GM23248 (cell line): Measurements from ENCODE around the gene MXRA8.

ENCODE experiments used
- EZH2 ChIP-seq: fragments of 200-600 bp; sonication (generic); IDR thresholded peaks from 2 replicates; pipeline ENCODE4 v1.6.1; 2018; ENCODE audit warnings: antibody characterized with exemption, mild to moderate bottlenecking; ENCODE audit not compliant: insufficient read depth, poor library complexity, severe bottlenecking
- EZH2phosphoT487 ChIP-seq: fragments of 200-600 bp; sonication (generic); IDR thresholded peaks from 2 replicates; pipeline ENCODE4 v1.6.1; 2018; ENCODE audit warnings: antibody characterized with exemption, moderate library complexity, mild to moderate bottlenecking, low read depth; ENCODE audit not compliant: insufficient read depth

DNA sequence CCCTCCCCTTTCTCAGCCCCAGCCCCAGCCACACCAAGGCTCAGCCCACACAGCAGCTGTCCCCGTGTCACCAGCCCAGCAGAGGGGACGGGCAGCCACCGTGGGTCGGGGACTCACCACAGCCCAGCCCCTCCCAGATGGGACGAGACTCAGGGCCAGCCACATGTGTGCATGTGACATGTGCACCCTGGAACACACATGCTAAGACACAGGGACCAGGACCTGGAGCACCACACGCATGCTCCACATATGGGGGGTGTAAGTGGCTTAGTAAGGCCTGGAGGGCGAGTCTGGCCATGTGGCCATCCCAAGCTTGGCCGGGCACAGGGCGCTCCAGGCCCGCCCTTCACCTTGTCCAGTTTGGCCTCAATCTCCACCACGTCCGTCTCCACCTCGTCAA lies 54.6 kb downstream of the MXRA8 start:
- TF ChIP-seq EZH2phosphoT487 (no peak), EZH2 (no peak)
